ENCODE data around the gene RBM12. TPM values are rescaled to one million over a fixed set of nuclear protein-coding genes. Genes with fewer than 3 reads are reported as not detected.
A peak's percentile ranks its signal among the peaks of the same experiment; 100 is the strongest.

The RBM12 gene
- total RNA-seq, 6 experiments from 2014 or later: 61.5 to 85.3 (median 78.7) TPM

- Mint-ChIP-seq H3K27me3 (ENCODE audit: insufficient read depth) (peaks cover 1% of the 10 kb centered on the region), H3K4me3 (no peak overlapping the region), H3K27ac (no peak overlapping the region), H3K4me1 (ENCODE audit: low read depth) (no peaks in the 10 kb centered on the region), H3K36me3 (ENCODE audit: low read depth) (peaks cover 11% of the 10 kb centered on the region), H3K9me3 (no peaks in the 10 kb centered on the region)
- TF ChIP-seq CTCF (IDR thresholded peaks at IDR 0.05): no peak
- DNase-seq: no peak
These were observed 9.2 kb upstream of the RBM12 start for GRCh38 chr20:35673884-35674283.

GRCh38 chr20:35669681-35670080, 5.0 kb upstream of the RBM12 start:
- no peak overlapping the region for H3K27ac Mint-ChIP-seq
- peaks cover 26% of the 10 kb centered on the region for H3K36me3 Mint-ChIP-seq (ENCODE audit: low read depth)
- no peak for TF ChIP-seq CTCF (IDR thresholded peaks at IDR 0.05)
- H3K9me3 Mint-ChIP-seq: no peaks in the 10 kb centered on the region
- H3K4me1 Mint-ChIP-seq (ENCODE audit: low read depth): peaks cover 5% of the 10 kb centered on the region
- DNase-seq: no peak
- peaks cover under 1% of the 10 kb centered on the region for H3K27me3 Mint-ChIP-seq (ENCODE audit: insufficient read depth)
- no peak overlapping the region for H3K4me3 Mint-ChIP-seq

- no peak for TF ChIP-seq CTCF (IDR thresholded peaks at IDR 0.05)
- no peak overlapping the region for H3K4me3 Mint-ChIP-seq
- peaks cover 27% of the 10 kb centered on the region for H3K36me3 Mint-ChIP-seq (ENCODE audit: low read depth)
- no peaks in the 10 kb centered on the region for H3K9me3 Mint-ChIP-seq
- H3K4me1 Mint-ChIP-seq (ENCODE audit: low read depth): peaks cover 6% of the 10 kb centered on the region
- H3K27ac Mint-ChIP-seq: no peak overlapping the region
- DNase-seq: no peak
- H3K27me3 Mint-ChIP-seq (ENCODE audit: insufficient read depth): peaks cover 2% of the 10 kb centered on the region
These were observed 4.5 kb upstream of the RBM12 start for GRCh38 chr20:35669221-35669620.

- Mint-ChIP-seq H3K4me3 (no peak overlapping the region), H3K27ac (no peak overlapping the region; the same call in 1 of the 2 replicates), H3K36me3 (ENCODE audit: low read depth) (peaks cover 37% of the 10 kb centered on the region), H3K4me1 (ENCODE audit: low read depth) (peaks cover 30% of the 10 kb centered on the region), H3K27me3 (ENCODE audit: insufficient read depth) (peaks cover 2% of the 10 kb centered on the region), H3K9me3 (no peaks in the 10 kb centered on the region)
- DNase-seq: no peak
- TF ChIP-seq CTCF (IDR thresholded peaks at IDR 0.05): no peak; the same call in 1 of the 2 replicates
These were observed 1.2 kb upstream of the RBM12 start for GRCh38 chr20:35665949-35666288.

- Mint-ChIP-seq H3K9me3 (no peaks in the 10 kb centered on the region), H3K4me3 (peak overlapping the region; percentile 89), H3K27me3 (ENCODE audit: insufficient read depth) (peaks cover 2% of the 10 kb centered on the region), H3K4me1 (ENCODE audit: low read depth) (peaks cover 51% of the 10 kb centered on the region), H3K27ac (peak overlapping the region; percentile 98), H3K36me3 (ENCODE audit: low read depth) (peaks cover 32% of the 10 kb centered on the region)
- peak; percentile 3 for DNase-seq
- TF ChIP-seq CTCF (IDR thresholded peaks at IDR 0.05): no peak
These were observed 909 bp downstream of the RBM12 start for GRCh38 chr20:35663516-35664465.
